ENCODE data around the gene ANKRD55.

- TF ChIP-seq CREB1 (IDR thresholded peaks at IDR 0.05) (no peak), CTCF (IDR thresholded peaks at IDR 0.05; ENCODE audit: control extremely low read depth in 1 of 3, insufficient read depth in 1 of 3, low read depth in 1 of 3, low read length in 3 of 3) (no peak), RAD21 (IDR thresholded peaks at IDR 0.05 in 1 of 2, conservative IDR thresholded peaks at IDR 0.05 in 1 of 2; ENCODE audit: low read depth in 2 of 2, low read length in 2 of 2) (no peak), EP300 (IDR thresholded peaks at IDR 0.05; ENCODE audit: borderline replicate concordance in 1 of 2, low read depth in 2 of 2, low read length in 2 of 2) (no peak), MAX (IDR thresholded peaks at IDR 0.05) (no peak), SP1 (IDR thresholded peaks at IDR 0.05; ENCODE audit: low read depth, low read length) (no peak), SIX5 (IDR thresholded peaks at IDR 0.05; ENCODE audit: low read depth, low read length) (no peak), EZH2 (IDR thresholded peaks at IDR 0.05; ENCODE audit: low read depth, low read length, severe bottlenecking) (no peak), SIN3A (conservative IDR thresholded peaks at IDR 0.05 in 1 of 2, IDR thresholded peaks at IDR 0.05 in 1 of 2; ENCODE audit: low read depth in 1 of 2, low read length in 2 of 2) (no peak), POLR2A (IDR thresholded peaks at IDR 0.05; ENCODE audit: control extremely low read depth in 1 of 2, low read depth in 2 of 2, low read length in 2 of 2) (no peak), JUN (IDR thresholded peaks at IDR 0.05; ENCODE audit: low read depth, low read length) (no peak)
These were observed 149.8 kb downstream of the ANKRD55 start for GRCh38 chr5:56083286-56083854.
